Measurements from ENCODE around the gene ATP4B. TPM values are rescaled to one million over a fixed set of nuclear protein-coding genes. Genes with fewer than 3 reads are reported as not detected.

ATP4B gene
- total and polyA plus RNA-seq, 2 donors (not counting 3 experiments of a cell fraction or from before 2014, with no cell fraction given) = 0.06 TPM; not detected in 1

DNA sequence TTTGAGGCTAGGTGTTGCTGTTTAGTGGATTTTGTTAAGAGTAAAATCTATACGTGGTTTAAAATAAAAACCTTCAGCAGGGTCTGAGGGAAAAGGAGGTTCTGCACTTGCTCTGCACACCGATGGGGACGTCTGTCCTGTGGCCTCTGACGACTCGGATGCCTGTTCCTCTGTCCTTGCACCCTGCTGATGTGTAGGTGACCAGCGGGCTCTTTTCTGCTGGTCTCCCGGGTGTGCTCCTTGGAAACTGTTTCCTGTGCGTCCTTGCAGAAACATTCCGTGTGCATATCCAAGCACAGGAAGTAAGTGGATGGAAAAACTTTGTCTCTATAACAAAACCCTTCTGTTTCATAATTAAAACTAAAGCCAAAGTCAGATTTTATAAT, 3.8 kb downstream of the ATP4B start:
- no TSS peak for BruUV-seq (replicated peaks)
- Histone ChIP-seq H3K9me1 (replicated peaks; ENCODE audit: control insufficient read depth, extremely low read depth, insufficient read depth, low read length) (no peaks in the 10 kb centered on the region), H3K4me2 (ENCODE audit: insufficient read depth, low read length) (no peak overlapping the region), H3K4me1 (ENCODE audit: control insufficient read depth, extremely low read depth, insufficient read depth, low read length) (no peaks in the 10 kb centered on the region), H4K20me1 (replicated peaks; ENCODE audit: control insufficient read depth, extremely low read depth, insufficient read depth, low read length) (no peaks in the 10 kb centered on the region), H3K79me2 (ENCODE audit: control insufficient read depth, insufficient read depth, low read length) (no peaks in the 10 kb centered on the region), H3K4me3 (replicated peaks in 1 of 3; ENCODE audit: insufficient read depth in 1 of 3, low read depth in 1 of 3, low read length in 3 of 3) (no peak overlapping the region), H3K27ac (ENCODE audit: insufficient read depth, low read depth, low read length) (no peak overlapping the region), H3K9me3 (replicated peaks; ENCODE audit: control insufficient read depth, insufficient read depth, low read length) (no peaks in the 10 kb centered on the region), H2AFZ (ENCODE audit: low read depth, low read length) (no peak overlapping the region), H3K27me3 (ENCODE audit: control insufficient read depth in 2 of 2, insufficient read depth in 2 of 2, low read length in 2 of 2) (no peaks in the 10 kb centered on the region), H3K36me3 (ENCODE audit: control insufficient read depth in 2 of 2, extremely low read depth in 1 of 2, insufficient read depth in 2 of 2, low read length in 2 of 2) (no peaks in the 10 kb centered on the region), H3K9ac (replicated peaks; ENCODE audit: extremely low read depth, insufficient read depth, low read length) (no peak overlapping the region)
- peak; percentile 58 for DNase-seq (ENCODE audit: low read depth, low spot score)
- ChIA-PET CTCF (no interaction called here), POLR2A (no interaction called here)
- FAIRE-seq = peak; percentile 64
- TF ChIP-seq JUN (IDR thresholded peaks at IDR 0.05; ENCODE audit: borderline replicate concordance, insufficient read depth, insufficient read length, low read depth) = no peak
- no peak for TF ChIP-seq EZH2 (IDR thresholded peaks at IDR 0.05; ENCODE audit: borderline replicate concordance, low read depth, low read length, severe bottlenecking)
- TF ChIP-seq POLR2A (IDR thresholded peaks at IDR 0.05; ENCODE audit: low read depth, low read length) = no peak
- TF ChIP-seq, protein P1, sequence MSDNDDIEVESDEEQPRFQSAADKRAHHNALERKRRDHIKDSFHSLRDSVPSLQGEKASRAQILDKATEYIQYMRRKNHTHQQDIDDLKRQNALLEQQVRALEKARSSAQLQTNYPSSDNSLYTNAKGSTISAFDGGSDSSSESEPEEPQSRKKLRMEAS (IDR thresholded peaks at IDR 0.05; ENCODE audit: insufficient read depth, insufficient read length) = no peak
- TF ChIP-seq, protein P2, sequence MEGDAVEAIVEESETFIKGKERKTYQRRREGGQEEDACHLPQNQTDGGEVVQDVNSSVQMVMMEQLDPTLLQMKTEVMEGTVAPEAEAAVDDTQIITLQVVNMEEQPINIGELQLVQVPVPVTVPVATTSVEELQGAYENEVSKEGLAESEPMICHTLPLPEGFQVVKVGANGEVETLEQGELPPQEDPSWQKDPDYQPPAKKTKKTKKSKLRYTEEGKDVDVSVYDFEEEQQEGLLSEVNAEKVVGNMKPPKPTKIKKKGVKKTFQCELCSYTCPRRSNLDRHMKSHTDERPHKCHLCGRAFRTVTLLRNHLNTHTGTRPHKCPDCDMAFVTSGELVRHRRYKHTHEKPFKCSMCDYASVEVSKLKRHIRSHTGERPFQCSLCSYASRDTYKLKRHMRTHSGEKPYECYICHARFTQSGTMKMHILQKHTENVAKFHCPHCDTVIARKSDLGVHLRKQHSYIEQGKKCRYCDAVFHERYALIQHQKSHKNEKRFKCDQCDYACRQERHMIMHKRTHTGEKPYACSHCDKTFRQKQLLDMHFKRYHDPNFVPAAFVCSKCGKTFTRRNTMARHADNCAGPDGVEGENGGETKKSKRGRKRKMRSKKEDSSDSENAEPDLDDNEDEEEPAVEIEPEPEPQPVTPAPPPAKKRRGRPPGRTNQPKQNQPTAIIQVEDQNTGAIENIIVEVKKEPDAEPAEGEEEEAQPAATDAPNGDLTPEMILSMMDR (IDR thresholded peaks at IDR 0.05; ENCODE audit: extremely low read depth in 1 of 2, insufficient read depth in 1 of 2, low read depth in 1 of 2, low read length in 2 of 2) = no peak
- no peak for TF ChIP-seq POLR2AphosphoS5 (IDR thresholded peaks at IDR 0.05; ENCODE audit: insufficient read depth, low read depth, low read length)
- no peak for TF ChIP-seq GATA2 (IDR thresholded peaks at IDR 0.05; ENCODE audit: insufficient read depth, insufficient read length, low read depth, low read length)
- TF ChIP-seq FOS (IDR thresholded peaks at IDR 0.05; ENCODE audit: borderline replicate concordance, insufficient read depth, low read length) = no peak
- no peak for TF ChIP-seq MYC (IDR thresholded peaks at IDR 0.05; ENCODE audit: low read depth, low read length)
- dilution Hi-C loops (cut with MboI; ENCODE audit: extremely low pct_ligation_motif_present, low sequenced_read_pairs) (no loop called here), intact Hi-C loops (cut with micrococcal nuclease) (no loop called here)

Measured in endothelial cell of umbilical vein (primary cell).